Activated T-helper 9 cell treated with anti-CD3 and anti-CD28 coated beads, Interleukin-2, amount 50 U/mL, for 16 hours (primary cell): ENCODE measurements around the gene PLCB3.

Experiments used
- DNase-seq: peaks from one replicate; pipeline ENCODE4 v3.0.0-alpha.2; 2020; ENCODE audit warnings: low read depth

Gene PLCB3

DNA sequence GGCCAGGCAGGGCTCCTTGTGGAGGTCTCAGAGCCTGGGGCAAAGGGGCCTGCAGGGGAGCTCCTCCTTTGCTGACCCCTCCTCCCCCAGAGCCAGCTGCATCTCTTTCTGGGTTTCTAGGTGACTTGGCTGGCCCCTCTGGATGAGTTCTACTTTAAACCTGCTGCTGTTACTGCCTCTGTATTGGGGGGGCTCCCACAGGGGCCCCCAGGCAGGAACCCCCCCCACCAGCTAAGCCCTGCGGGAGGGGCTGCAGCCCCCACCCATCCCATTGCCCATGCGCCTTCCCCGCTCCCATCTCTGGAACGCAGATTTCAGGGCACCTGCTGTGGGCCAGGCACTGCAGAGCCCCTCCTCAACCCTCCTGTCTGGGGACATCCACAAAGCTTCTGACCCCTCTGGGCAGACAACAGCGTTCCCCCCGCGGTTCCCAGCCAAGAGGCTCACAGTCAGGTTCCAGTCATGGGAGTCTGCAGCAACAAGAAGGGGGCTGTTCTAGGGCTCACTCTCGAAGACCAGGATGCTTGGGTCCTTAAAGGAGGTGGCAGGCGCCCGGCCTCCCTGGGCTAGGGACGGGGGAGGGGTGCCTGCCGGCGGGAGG lies 815 bp upstream of the PLCB3 start:
- no peak for DNase-seq

DNA sequence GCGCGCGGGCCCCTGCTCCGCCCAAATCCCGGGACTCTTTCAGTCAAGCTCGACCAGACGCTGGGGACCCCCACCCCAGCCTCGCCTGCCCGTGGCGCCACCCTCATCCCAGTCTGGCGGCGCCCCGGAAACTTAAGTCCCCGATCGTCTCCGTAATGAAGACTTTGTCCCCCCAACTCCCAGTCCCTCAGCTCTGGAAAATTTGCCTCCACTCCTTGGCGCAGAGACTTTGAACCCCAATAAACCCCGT lies 348 bp downstream of the PLCB3 start:
- DNase-seq = no peak

DNA sequence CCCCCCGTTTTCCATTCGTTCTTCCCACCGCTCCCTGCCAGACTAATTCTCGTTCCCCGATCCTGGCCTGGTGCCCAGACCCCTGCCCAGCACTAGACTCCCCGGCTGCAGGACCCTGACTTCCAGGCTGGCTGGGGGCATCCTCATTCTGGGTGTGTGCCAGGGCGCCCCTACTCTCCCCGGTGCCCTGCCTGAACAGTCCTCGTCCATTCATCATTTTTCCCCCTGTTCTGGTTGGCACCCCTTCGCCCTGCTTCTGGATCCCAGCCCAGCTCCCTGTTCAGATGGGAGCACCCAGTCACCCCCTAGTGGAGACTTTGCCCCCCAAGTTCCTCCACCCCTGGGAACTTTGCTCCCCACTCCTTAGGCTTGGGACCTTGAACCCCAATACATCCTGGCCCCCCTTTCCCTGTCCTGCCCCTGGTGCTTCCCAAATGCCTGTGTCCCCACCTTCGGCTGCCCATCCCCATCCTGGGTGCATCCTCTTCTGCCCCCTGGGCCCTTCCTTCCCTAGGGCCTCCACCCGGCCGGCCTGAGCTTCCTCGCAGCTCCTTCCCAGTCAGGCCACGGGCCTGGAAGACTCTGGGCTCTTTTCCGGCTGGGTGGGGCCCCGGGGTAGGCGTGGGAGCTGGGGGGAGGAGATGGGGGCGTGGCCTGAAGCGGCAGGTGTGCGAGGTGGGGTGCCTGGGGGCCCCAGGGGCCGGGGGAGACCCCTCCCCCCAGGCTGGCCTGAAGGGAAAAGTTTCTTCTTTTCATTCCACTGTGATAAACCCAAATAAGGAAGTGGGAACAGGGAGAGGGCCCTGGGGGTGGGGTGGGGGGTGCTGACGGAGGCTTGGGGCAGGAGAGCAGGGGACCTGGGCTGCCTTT lies 908 bp downstream of the PLCB3 start:
- DNase-seq = no peak

DNA sequence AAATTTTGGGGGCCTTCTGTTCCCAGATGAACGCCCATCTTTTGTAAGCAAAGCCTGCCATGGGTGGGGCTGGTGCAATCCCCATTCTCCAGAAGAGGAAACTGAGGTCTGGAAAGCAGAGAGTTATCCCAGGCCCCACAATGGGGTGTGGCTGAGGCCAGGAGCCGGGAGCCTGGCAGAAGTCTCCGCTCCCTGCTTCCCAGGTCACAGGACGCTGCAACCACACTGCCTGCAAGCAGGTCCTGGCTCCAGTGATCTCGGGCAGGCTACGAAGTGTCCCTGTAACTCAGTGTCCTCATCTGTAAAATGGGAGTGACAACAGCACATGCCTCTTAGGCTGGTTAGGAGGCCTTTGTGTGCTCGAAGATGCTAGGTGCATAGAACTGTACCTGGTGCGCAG lies 1.7 kb downstream of the PLCB3 start:
- DNase-seq = no peak

DNA sequence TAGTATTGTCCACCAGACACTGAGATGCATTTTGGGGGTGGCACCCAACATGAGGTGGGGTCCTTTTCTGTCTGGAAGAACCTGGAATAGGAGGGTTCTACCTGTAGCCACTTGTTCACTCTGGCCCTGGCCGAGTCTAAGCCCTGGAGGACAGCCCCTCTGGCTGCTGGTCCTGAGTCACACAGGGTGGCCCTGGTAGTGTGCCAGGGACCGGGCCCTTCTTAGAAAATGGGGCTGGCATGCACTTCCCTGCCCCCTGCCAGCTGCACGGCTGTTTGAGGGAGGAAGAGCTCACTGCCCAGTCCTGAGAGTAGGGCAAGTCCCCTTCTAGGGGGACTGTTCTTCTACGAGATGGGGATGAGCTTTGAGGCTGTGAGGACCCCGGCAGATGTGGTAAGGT lies 2.2 kb downstream of the PLCB3 start:
- no peak for DNase-seq

DNA sequence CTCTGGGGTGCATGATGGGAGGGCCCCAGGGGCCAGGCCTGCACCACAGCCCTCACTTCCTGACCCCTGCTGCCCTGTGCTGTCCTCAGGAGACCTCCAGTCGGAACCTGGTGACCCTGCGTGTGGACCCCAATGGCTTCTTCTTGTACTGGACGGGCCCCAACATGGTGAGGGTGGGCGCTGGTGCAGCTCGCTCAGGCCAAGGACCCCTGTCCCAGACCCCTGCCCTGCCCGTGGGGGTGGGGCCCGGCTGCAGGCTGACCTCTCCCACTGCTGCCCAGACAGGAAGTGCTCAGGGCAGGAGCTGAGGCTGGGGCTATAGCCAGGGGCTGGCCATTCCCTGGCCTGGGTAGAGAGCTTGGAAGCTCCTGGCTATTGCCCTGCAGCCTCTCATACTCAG lies 3.0 kb downstream of the PLCB3 start:
- DNase-seq = no peak

DNA sequence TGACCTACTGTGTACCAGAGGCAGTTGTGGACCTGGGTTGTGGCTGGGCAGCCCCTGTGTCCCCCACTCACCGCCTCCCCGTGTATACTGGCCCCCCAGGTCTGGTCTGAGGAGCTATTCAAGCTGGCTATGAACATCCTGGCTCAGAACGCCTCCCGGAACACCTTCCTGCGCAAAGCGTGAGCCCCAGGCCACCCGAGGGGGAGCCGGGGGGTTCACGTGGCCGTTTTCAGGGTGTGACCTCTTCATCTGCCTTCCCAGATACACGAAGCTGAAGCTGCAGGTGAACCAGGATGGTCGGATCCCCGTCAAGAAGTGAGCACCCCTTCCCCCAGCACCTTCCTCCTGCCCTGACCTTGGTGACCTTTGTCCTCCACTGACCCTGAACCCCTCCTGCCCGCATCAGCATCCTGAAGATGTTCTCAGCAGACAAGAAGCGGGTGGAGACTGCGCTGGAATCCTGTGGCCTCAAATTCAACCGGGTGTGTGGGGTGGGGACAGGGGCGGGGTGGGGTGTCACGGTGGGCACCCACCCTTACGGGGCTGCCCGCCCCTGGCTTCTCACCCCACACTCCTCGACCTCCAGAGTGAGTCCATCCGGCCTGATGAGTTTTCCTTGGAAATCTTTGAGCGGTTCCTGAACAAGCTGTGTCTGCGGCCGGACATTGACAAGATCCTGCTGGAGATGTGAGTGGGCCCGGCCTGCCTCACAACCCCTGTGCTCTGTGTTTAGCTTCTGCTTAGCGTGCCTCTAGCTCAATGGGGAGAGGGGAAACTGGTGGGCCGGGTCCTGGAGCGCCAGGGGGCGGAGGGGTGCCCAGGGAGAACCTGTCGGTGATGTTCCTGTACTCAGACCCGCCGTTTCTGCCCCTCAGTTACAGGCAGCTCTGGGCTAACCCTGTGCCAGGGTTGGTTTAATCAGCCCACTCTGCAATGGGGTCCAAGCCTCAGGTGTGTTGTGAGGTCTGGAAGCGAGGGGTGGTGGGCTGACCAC lies 4.1 kb downstream of the PLCB3 start:
- no peak for DNase-seq

DNA sequence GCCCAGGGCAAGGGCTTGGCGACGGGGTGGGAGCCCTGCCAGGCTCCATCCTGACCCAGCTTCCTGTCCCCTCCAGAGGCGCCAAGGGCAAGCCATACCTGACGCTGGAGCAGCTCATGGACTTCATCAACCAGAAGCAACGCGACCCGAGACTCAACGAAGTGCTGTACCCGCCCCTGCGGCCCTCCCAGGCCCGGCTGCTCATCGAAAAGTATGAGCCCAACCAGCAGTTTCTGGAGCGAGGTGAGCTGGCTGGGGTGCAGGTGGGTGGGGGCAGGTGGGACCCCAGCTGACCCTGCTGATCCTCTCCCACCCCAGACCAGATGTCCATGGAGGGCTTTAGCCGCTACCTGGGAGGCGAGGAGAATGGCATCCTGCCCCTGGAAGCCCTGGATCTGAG lies 5.0 kb downstream of the PLCB3 start:
- DNase-seq = no peak

DNA sequence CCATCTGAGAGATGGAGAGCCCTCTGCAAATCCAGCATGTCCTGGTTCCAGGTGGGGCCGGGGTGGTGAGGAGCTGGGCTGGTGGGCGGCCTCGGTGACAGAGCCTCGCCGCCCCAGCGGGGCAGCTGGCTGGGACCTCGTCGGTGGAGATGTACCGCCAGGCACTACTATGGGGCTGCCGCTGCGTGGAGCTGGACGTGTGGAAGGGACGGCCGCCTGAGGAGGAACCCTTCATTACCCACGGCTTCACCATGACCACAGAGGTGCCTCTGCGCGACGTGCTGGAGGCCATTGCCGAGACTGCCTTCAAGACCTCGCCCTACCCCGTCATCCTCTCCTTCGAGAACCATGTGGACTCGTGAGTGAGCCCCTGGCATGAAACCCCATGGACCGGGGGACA lies 7.0 kb downstream of the PLCB3 start:
- DNase-seq = no peak

DNA sequence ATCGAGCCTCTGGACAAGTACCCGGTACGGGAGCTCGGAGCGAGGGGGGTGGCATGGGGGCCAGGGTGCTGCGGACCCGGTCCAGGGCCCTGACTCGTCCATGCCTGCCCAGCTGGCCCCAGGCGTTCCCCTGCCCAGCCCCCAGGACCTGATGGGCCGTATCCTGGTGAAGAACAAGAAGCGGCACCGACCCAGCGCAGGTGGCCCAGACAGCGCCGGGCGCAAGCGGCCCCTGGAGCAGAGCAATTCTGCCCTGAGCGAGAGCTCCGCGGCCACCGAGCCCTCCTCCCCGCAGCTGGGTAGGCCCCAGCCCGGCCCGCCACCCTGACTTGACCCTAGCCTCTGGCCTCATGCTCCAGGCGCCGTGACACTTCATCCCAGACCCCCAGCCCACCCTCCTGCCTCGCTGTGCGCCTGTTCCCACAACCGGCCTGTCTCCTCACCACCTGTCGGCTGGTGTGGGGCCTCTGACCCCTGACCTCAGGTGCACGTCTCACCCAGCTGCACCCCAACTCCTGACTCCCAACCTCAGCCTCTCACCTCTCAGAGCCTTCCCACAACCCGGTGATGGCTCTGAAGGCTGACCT lies 7.7 kb downstream of the PLCB3 start:
- no peak for DNase-seq

DNA sequence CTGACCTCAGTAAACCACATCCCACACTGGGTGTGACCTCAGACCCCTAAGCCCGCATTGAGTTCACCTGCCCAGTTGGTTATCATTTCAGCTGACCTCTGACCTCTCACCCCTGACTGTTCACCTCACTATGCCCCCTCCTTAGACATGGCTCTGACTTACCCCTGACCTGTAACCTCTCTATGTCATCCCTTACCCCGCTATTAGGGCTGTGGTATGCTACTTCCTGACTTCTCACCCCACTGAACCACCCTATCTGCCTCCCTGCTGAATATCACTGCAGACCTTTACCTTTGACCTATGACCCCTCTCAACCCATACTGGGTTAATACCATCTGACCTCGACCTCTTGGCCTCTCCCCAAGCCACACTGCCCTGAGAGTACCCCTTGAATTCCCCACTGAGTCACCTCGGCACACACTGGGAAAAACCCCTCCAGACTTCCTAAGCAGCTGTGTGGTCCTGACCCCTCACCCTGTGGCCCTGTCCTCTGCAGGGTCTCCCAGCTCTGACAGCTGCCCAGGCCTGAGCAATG lies 8.3 kb downstream of the PLCB3 start:
- no peak for DNase-seq

DNA sequence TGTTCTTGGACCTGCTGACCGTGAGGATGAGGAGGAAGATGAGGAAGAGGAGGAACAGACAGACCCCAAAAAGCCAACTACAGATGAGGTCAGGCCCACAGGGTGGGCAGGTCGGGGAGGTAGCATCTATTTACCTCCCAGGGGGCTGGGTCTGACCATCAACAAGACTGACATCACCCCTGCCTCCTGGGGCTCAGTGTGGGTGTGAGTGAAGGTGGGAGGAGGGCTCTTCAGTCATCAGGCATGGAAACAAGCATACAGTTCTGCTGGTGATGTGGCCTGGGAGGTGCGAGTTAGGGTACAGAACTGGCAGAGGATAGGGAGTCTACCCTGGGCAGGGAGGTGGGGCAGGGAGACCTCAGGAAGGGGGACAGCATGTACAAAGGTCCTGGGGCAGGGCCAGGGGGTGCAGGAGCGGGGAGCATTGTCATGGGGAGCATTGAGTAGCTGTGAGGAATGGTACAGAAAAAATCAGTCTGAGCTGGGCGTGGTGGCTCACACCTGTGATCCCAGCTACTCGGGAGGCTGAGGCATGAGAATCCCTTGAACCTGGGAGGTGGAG lies 8.9 kb downstream of the PLCB3 start:
- no peak for DNase-seq

DNA sequence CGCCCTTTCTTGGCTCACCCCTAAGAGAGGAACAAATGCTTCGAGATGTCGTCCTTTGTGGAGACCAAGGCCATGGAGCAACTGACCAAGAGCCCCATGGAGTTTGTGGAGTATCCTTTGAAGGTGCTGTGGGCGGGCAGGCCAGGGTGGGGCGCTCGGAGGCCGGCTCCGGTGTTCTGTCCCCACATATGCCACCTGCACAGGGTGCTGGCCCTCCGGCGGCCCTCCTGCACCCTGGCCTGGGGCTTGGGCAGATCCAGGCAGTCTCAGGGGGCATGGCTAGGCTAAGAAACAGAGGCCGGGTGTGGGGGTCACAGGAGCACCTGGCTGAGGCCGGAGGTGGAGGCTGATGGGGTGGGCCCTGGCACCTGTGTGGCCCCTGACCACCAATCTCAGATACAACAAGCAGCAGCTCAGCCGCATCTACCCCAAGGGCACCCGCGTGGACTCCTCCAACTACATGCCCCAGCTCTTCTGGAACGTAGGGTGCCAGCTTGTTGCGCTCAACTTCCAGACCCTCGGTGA lies 10.3 kb downstream of the PLCB3 start:
- no peak for DNase-seq

DNA sequence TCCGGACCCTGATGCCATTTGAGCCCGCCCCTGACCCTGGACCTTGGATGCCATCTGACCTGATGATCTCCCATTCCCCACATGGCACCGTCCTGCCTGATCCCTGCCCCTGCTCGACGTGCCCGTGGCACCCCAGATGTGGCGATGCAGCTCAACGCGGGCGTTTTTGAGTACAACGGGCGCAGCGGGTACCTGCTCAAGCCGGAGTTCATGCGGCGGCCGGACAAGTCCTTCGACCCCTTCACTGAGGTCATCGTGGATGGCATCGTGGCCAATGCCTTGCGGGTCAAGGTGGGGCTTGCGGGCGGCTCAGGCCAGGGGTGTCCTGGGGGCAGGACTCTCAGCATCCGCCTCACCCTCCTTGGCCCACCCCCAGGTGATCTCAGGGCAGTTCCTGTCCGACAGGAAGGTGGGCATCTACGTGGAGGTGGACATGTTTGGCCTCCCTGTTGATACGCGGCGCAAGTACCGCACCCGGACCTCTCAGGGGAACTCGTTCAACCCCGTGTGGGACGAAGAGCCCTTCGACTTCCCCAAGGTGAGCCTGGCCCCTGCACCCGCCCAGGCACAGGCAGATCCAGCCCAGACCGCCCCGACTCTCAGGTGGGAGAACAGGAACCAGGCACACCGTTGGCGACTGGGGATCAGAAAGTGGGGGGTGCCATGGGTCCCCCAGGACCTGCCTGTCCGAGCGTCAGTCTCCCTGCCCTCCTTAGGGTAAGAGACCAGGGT lies 11.1 kb downstream of the PLCB3 start:
- DNase-seq = no peak

DNA sequence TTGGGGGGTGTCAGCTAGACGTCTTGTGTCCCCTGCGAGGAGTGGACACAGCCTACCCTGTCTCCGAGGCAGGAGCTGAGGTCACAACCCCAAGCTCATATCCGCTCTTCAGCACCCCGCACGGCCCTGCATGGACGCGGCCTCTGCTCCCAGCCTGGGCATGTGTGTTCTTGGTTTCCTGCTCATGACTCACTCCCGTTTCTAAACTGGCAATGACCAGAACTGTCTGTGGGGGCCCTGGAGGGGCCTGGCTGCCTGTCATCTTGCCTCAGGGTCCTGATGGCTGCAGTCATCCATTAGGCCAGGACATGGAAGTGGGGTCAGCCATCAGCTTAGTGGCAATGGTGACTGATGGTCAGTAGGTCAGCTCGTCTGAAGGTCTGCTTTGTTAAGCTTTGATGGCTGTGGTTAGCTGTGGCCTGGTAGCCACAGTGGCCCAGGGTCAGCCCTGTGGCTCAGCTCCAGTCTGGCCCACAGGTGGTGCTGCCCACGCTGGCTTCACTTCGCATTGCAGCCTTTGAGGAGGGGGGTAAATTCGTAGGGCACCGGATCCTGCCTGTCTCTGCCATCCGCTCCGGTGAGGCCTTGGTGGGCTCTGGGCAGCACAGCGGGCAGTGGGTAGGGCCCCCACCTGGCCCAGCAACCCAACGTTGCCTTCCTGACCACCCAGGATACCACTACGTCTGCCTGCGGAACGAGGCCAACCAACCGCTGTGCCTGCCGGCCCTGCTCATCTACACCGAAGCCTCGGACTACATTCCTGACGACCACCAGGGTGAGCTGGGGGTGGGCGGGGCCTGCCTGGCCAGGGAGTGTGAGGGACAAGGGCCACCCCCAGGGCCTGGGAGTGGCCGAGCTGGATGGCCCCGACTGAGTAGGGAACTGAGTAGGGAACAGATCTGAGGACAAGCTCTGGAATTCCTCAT lies 12.0 kb downstream of the PLCB3 start:
- no peak for DNase-seq

DNA sequence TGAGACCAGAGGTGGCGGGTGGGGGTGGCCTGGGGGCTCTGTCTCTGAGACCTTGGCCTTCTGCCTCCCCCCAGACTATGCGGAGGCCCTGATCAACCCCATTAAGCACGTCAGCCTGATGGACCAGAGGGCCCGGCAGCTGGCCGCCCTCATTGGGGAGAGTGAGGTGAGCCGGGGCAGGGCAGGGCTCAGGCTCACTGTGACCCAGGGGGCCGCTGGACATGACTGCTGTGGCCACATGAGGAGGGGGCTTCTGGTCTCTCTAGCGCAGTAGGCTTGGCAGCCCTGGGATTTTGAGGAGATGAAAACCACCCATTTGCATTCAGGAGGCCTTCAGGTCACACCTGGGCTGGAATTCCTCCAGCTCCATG lies 12.6 kb downstream of the PLCB3 start:
- DNase-seq = no peak

DNA sequence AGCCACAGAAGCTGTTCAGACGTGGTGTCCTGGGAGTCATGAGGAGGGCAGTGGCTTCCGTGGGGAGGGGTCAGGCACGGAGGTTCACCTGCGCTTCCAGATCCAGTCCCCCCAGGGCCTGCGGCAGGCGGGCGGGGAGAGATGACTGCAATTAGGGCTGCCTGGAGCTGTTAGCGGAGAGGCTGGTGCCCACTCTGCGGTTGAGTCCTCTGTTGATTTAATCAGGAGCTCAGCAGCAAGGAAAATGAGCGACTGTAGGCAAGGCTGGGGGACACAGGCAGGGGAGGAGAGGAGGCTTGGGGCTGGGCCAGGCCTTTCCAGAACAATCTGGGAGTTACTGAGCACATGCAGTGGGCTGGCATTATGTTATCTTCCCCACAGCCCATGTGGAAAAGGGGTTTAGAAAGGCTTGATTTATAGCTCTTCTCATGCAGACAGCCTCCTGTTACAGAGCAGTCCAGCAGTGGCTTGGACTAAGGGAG lies 13.1 kb downstream of the PLCB3 start:
- no peak for DNase-seq

DNA sequence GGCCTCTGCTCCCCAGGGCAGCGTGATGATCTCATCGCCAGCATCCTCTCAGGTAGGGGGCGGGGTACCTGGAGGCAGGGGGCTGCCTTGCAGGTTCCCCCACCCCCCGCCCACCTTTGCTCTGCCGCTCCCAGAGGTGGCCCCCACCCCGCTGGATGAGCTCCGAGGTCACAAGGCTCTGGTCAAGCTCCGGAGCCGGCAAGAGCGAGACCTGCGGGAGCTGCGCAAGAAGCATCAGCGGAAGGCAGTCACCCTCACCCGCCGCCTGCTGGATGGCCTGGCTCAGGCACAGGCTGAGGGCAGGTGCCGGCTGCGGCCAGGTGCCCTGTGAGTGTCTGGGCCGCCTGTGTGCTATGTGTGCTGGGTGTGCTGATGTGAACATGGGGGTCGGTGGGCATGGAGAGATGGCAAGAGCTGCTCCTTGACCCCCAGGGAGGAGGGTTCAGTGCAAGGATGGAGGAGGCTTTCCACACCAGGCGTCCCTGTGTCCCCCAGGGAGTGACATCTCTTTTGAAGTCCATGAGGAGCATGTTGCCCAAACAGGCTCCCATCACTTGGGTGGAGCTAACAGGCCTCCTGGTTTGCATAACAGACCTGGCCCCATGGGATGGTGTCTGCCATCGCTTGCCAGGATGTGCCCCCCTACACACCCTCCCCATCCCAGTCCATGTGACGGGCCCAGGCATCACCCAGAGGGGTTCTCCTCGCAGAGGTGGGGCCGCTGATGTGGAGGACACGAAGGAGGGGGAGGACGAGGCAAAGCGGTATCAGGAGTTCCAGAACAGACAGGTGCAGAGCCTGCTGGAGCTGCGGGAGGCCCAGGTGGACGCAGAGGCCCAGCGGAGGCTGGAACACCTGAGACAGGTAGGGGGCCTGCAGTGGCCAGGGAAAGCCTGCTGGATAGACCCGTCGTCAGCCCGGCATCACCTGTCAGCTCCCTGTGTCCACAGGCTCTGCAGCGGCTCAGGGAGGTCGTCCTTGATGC lies 14.1 kb downstream of the PLCB3 start:
- DNase-seq = no peak

DNA sequence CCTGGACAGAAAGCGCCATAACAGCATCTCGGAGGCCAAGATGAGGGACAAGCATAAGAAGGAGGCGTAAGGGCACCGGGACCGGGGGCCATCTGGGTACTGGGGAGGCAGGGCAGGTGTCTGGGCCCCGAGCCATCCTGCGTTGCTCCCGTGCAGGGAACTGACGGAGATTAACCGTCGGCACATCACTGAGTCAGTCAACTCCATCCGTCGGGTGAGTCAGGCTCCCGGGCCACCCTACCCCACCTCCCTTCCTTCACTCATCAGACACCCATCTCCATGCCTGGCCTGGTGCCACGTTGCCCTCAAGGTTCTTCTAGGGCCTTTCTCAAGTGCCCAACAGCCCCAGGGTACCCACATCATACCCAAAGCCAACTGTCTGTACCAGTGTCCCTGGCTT lies 15.0 kb downstream of the PLCB3 start:
- DNase-seq = no peak
